T-helper 1 cell (primary cell): ENCODE data around the gene SH2B3.

Experiments
- DNase-seq, 5 donors: peaks; one replicate each; pipeline ENCODE4 v3.0.0-alpha.2; 2012 to 2020

Gene SH2B3

GRCh38 chr12:111409780-111410430 is 4.2 kb downstream of the SH2B3 start:
- peak in 2 of 5 donors; percentile 37 to 40 for DNase-seq

GRCh38 chr12:111410431-111411184 is 4.9 kb downstream of the SH2B3 start:
- DNase-seq: no peak

GRCh38 chr12:111411185-111411764 is 5.6 kb downstream of the SH2B3 start:
- DNase-seq: no peak

- DNase-seq: no peak
These were observed 6.5 kb downstream of the SH2B3 start for GRCh38 chr12:111412007-111412829.

GRCh38 chr12:111412830-111413441 is 7.2 kb downstream of the SH2B3 start:
- DNase-seq: no peak

GRCh38 chr12:111413442-111414086 is 7.8 kb downstream of the SH2B3 start:
- no peak for DNase-seq

- DNase-seq: no peak
These were observed 9.1 kb downstream of the SH2B3 start for GRCh38 chr12:111414711-111415252.

- no peak for DNase-seq
These were observed 11.6 kb downstream of the SH2B3 start for GRCh38 chr12:111417290-111417689.

GRCh38 chr12:111417784-111418593 is 12.3 kb downstream of the SH2B3 start:
- DNase-seq: no peak

GRCh38 chr12:111418594-111418880 is 12.8 kb downstream of the SH2B3 start:
- no peak for DNase-seq

- DNase-seq: no peak
These were observed 14.1 kb downstream of the SH2B3 start for GRCh38 chr12:111419784-111420183.

- DNase-seq: no peak
These were observed 14.8 kb downstream of the SH2B3 start for GRCh38 chr12:111420494-111420893.

- DNase-seq: no peak
These were observed 18.6 kb downstream of the SH2B3 start for GRCh38 chr12:111424189-111424792.

- DNase-seq: no peak
These were observed 19.1 kb downstream of the SH2B3 start for GRCh38 chr12:111424793-111425251.

- no peak for DNase-seq
These were observed 19.9 kb downstream of the SH2B3 start for GRCh38 chr12:111425655-111426054.

GRCh38 chr12:111426344-111427185 is 20.8 kb downstream of the SH2B3 start:
- peak in 1 of 5 donors; percentile 32 for DNase-seq

- no peak for DNase-seq
These were observed 21.8 kb downstream of the SH2B3 start for GRCh38 chr12:111427417-111428074.

- no peak for DNase-seq
These were observed 22.5 kb downstream of the SH2B3 start for GRCh38 chr12:111428081-111428727.
